Measurements from ENCODE around the gene GPSM3. TPM values are rescaled to one million over a fixed set of nuclear protein-coding genes. Genes with fewer than 3 reads are reported as not detected.
A peak's percentile ranks its signal among the peaks of the same experiment; 100 is the strongest.

GPSM3 gene
- total RNA-seq, 1 experiment from 2014 or later: 16.2 TPM

DNA sequence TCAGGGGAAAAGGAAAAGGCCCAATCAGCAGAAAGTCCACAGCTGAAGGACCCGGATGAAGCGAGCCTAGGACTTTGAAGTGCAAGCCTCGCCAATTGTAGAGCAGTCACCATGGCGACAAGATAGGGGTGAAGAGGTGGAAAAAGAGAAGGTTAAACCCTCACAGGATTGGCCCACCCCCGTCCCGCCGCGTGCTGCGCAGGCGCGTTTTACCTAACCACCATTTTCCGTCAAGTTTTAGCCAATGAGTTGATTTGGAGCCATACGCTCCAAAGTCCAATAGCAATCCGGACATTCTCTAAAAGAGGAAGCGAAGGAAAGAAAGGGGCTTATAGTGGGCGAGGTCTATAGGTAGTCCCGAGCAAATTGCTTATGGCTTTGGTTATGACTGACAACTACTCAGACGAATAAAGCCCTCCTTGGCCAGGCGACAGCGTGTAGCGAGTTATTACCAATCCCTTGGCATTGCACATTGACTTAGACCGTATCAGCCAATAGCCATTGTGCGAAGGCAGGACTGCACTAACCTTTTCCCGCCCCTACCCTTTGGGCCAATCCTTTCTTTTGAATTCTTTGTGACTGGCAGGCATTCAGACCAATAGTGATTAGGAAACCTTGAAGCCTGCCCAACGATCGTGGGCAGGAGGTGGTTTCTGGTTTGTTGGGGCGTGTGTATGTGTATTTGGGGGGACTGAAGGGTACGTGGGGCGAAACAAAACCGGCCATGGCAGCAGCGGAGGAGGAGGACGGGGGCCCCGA is 14.5 kb downstream of the GPSM3 start, which contains the start of gene RNF5:
RNF5 (plus strand) TSS at position 618 of the 759 bp plus-strand sequence; CDS start at position 725, 107 bp downstream.
- DNase-seq (ENCODE audit: low read depth in 1 of 2, low spot score in 2 of 2): peak; percentile 99
- Histone ChIP-seq H3K4me3 (peak within 1 kb of the TSS; percentile 48), H3K27ac (peak within 1 kb of the TSS; percentile 84), H3K4me1 (replicated peaks) (peaks cover 26% of the 10 kb centered on the region), H3K27me3 (replicated peaks) (no peaks in the 10 kb centered on the region), H3K9me3 (replicated peaks) (no peaks in the 10 kb centered on the region), H3K36me3 (peaks cover 21% of the 10 kb centered on the region)

DNA sequence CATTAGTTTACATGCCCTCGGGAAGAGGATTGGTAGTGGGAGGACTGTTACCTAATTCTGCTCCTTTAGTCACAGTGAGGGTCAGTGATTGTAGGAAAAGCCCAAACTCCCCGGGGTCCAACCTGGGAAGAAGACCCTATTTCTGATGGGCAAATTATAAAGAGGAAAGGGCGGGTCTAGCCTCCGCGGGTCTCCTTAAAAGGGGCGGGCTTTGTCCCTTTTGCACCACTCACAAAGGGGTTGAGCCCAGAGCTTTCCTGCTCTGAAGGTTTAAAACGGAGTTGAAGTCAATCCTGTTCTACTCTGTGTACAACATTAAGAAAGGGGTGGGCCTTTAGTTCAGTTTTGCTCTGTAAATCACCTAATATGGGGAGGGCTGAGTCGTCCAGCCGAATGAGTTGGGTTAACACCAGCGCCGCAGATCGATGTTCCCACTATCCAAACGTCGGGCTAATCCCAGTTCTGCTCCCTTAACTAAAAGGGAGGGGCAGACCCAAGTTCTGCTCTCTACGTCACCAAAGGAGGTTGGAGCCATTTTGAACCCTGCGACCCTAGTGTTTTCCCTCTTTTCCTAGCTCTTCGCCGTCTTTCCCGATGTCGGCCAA is 15.2 kb downstream of the GPSM3 start:
- Histone ChIP-seq H3K36me3 (peaks cover 21% of the 10 kb centered on the region), H3K27me3 (replicated peaks) (no peaks in the 10 kb centered on the region), H3K9me3 (replicated peaks) (no peaks in the 10 kb centered on the region), H3K4me3 (peak overlapping the region; percentile 48), H3K4me1 (replicated peaks) (peaks cover 26% of the 10 kb centered on the region), H3K27ac (peak overlapping the region; percentile 84)
- peak in 1 of 2 experiments; percentile 51 for DNase-seq (ENCODE audit: low read depth in 1 of 2, low spot score in 2 of 2)

GRCh38 chr6:32176476-32177182 is 15.8 kb downstream of the GPSM3 start:
- H3K36me3 ChIP-seq: peaks cover 17% of the 10 kb centered on the region
- DNase-seq (ENCODE audit: low read depth in 1 of 2, low spot score in 2 of 2): no peak
- H3K4me3 ChIP-seq: peak overlapping the region; percentile 48
- H3K9me3 ChIP-seq (replicated peaks): no peaks in the 10 kb centered on the region
- H3K4me1 ChIP-seq (replicated peaks): peaks cover 26% of the 10 kb centered on the region
- peak overlapping the region; percentile 84 for H3K27ac ChIP-seq
- no peaks in the 10 kb centered on the region for H3K27me3 ChIP-seq (replicated peaks)

GRCh38 chr6:32175711-32176475 is 16.6 kb downstream of the GPSM3 start, which contains the start of gene AGPAT1:
Gene AGPAT1, minus strand, starts transcription at chr6:32176084. Its CDS starts 4,588 bp downstream, at chr6:32171496.
- DNase-seq (ENCODE audit: low read depth in 1 of 2, low spot score in 2 of 2): peak; percentile 88 to 98
- Histone ChIP-seq H3K9me3 (replicated peaks) (no peaks in the 10 kb centered on the region), H3K36me3 (peaks cover 15% of the 10 kb centered on the region), H3K4me1 (replicated peaks) (peaks cover 26% of the 10 kb centered on the region), H3K4me3 (peak within 1 kb of the TSS; percentile 48), H3K27ac (peak within 1 kb of the TSS; percentile 84), H3K27me3 (replicated peaks) (no peaks in the 10 kb centered on the region)

DNA sequence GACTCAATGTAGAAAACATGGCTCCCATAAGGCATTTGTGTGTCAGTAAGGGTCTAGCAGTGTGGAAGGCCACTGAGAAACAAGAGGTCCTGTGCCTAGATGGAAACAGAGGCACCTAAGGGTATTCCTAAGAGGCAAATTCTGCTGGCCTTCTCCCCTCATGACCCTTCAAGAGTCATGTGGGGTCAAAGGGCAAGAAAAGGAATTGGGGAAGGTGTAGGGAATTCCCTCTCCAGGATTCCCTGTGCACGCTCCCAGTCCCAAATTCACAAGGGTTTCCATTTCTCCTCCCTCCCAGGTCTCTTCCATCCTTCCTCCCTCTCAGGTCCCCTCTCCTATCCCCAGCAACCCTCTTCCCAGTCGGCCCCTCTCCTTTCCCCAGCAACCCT is 17.1 kb downstream of the GPSM3 start:
- peaks cover 17% of the 10 kb centered on the region for H3K36me3 ChIP-seq
- H3K4me3 ChIP-seq: peak overlapping the region; percentile 48
- H3K27me3 ChIP-seq (replicated peaks): no peaks in the 10 kb centered on the region
- H3K4me1 ChIP-seq (replicated peaks): peaks cover 29% of the 10 kb centered on the region
- H3K9me3 ChIP-seq (replicated peaks): no peaks in the 10 kb centered on the region
- DNase-seq (ENCODE audit: low read depth in 1 of 2, low spot score in 2 of 2): no peak
- H3K27ac ChIP-seq: peak overlapping the region; percentile 56; the same call in 1 of the 2 replicates

DNA sequence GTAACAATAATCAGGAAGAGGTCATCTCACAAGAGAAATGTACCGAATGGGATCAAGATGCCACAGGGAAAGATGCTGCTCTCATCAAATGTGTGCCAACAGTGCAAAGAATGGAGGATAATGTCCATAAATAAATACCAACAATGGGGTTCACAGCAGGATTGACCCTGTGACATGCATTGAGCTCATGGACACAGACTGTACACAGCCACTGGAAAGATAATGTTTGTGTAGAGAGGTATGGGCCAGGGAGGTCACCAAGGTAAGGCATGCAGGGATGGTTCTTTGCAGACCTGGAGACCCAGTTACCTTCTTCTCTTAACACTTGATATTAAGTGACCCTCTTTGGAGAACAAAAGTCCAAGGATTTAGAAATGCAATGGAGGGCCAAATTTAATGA is 18.0 kb downstream of the GPSM3 start:
- no peak for DNase-seq (ENCODE audit: low read depth in 1 of 2, low spot score in 2 of 2)
- H3K36me3 ChIP-seq: peaks cover 26% of the 10 kb centered on the region
- H3K27me3 ChIP-seq (replicated peaks): no peaks in the 10 kb centered on the region
- H3K4me1 ChIP-seq (replicated peaks): peaks cover 38% of the 10 kb centered on the region
- no peak overlapping the region for H3K27ac ChIP-seq
- no peaks in the 10 kb centered on the region for H3K9me3 ChIP-seq (replicated peaks)
- no peak overlapping the region for H3K4me3 ChIP-seq

- no peak overlapping the region for H3K4me3 ChIP-seq
- no peak overlapping the region for H3K27ac ChIP-seq
- no peaks in the 10 kb centered on the region for H3K27me3 ChIP-seq (replicated peaks)
- H3K4me1 ChIP-seq (replicated peaks): peaks cover 44% of the 10 kb centered on the region
- H3K36me3 ChIP-seq: peaks cover 39% of the 10 kb centered on the region
- DNase-seq (ENCODE audit: low read depth in 1 of 2, low spot score in 2 of 2): no peak
- H3K9me3 ChIP-seq (replicated peaks): no peaks in the 10 kb centered on the region
Measured at GRCh38 chr6:32173051-32173727, 19.3 kb downstream of the GPSM3 start.

DNA sequence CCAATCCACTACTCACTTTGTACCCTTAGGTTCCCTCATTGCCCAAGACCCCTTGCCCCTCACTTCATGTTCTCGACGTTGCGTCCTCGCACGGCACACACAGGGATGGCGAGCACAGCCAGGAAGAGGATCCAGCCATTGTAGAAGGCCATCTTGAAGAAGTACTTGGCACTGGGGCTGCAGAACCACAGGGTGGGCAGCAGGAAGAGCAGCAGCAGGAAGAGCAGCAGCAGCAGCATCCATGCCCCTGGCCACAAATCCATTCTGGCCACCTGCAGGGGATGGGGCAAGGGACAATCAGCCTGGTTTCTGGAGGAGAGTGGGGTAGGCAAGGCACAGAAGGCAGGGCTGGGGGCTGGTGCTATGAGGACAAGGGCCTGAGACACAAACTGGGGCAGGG is 21.2 kb downstream of the GPSM3 start:
- peaks cover 56% of the 10 kb centered on the region for H3K36me3 ChIP-seq
- H3K27me3 ChIP-seq (replicated peaks): no peaks in the 10 kb centered on the region
- H3K4me3 ChIP-seq: no peak overlapping the region
- DNase-seq (ENCODE audit: low read depth in 1 of 2, low spot score in 2 of 2): no peak
- peaks cover 33% of the 10 kb centered on the region for H3K4me1 ChIP-seq (replicated peaks)
- no peak overlapping the region for H3K27ac ChIP-seq
- no peaks in the 10 kb centered on the region for H3K9me3 ChIP-seq (replicated peaks)

- no peak for DNase-seq (ENCODE audit: low read depth in 1 of 2, low spot score in 2 of 2)
- H3K36me3 ChIP-seq: peaks cover 59% of the 10 kb centered on the region
- peaks cover 31% of the 10 kb centered on the region for H3K4me1 ChIP-seq (replicated peaks)
- H3K9me3 ChIP-seq (replicated peaks): no peaks in the 10 kb centered on the region
- H3K4me3 ChIP-seq: no peak overlapping the region
- H3K27me3 ChIP-seq (replicated peaks): no peaks in the 10 kb centered on the region
- H3K27ac ChIP-seq: no peak overlapping the region
Measured at GRCh38 chr6:32170294-32170693, 22.1 kb downstream of the GPSM3 start.

DNA sequence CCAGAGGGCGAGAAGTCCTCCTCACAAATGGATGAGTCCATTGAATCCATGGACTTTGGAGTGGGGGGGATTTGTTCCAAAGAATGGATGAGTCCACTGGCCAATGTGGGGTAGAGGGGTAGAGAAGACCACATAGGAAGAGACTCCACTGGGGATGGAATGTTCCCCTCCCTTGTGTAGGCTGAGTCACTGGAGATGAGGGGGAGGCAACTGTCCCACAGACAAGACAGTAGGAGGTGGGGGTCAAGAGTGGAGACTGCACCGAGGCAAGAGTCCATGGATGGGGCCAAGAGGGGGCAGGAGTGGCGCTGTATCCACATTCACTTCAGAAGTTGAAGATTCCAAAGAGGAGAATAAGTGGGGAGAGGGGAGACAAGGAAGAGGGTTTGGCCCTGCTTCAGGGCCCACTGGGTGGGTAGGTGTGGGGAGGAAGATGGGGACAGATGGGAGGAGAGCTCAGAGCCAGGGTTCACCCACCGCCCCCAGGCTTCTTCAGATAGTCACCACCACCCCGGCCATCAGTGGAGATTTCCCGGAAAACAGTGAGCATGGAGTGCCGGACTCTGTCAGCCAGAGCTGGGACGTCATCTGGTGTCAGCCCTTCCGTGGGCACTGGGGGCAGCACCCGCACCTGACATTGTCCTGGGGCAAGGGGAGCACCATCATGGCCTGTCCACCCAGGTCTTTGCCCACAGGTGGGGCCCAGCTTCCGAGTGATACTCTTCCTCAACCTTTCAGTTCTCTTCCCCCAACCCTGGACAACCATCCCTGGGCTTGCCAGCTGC is 23.4 kb downstream of the GPSM3 start:
- Histone ChIP-seq H3K4me1 (replicated peaks) (peaks cover 23% of the 10 kb centered on the region), H3K9me3 (replicated peaks) (no peaks in the 10 kb centered on the region), H3K27me3 (replicated peaks) (no peaks in the 10 kb centered on the region), H3K4me3 (no peak overlapping the region), H3K36me3 (peaks cover 59% of the 10 kb centered on the region), H3K27ac (no peak overlapping the region)
- no peak for DNase-seq (ENCODE audit: low read depth in 1 of 2, low spot score in 2 of 2)

GRCh38 chr6:32168350-32168749 is 24.1 kb downstream of the GPSM3 start:
- peaks cover 59% of the 10 kb centered on the region for H3K36me3 ChIP-seq
- H3K4me3 ChIP-seq: no peak overlapping the region
- H3K27me3 ChIP-seq (replicated peaks): no peaks in the 10 kb centered on the region
- no peak overlapping the region for H3K27ac ChIP-seq
- no peaks in the 10 kb centered on the region for H3K9me3 ChIP-seq (replicated peaks)
- H3K4me1 ChIP-seq (replicated peaks): peaks cover 23% of the 10 kb centered on the region
- DNase-seq (ENCODE audit: low read depth in 1 of 2, low spot score in 2 of 2): no peak

- Histone ChIP-seq H3K27ac (no peak overlapping the region), H3K9me3 (replicated peaks) (no peaks in the 10 kb centered on the region), H3K4me3 (no peak overlapping the region), H3K4me1 (replicated peaks) (peaks cover 23% of the 10 kb centered on the region), H3K27me3 (replicated peaks) (no peaks in the 10 kb centered on the region), H3K36me3 (peaks cover 58% of the 10 kb centered on the region)
- no peak for DNase-seq (ENCODE audit: low read depth in 1 of 2, low spot score in 2 of 2)
Measured at GRCh38 chr6:32167761-32168262, 24.6 kb downstream of the GPSM3 start.

Data from SJSA1 (cell line).